Large intestine (tissue), 3 donors: ENCODE measurements around the gene LRWD1. TPM values are rescaled to one million over a fixed set of nuclear protein-coding genes. Genes with fewer than 3 reads are reported as not detected.

Experiments used
- DNase-seq, 2 donors: peaks; one replicate each; pipeline versions ENCODE4 v3.0.0 to v3.0.0-alpha.2; 2013
- H3K27ac ChIP-seq: one replicate; pipeline ENCODE4 v1.5.1; 2013; ENCODE audit warnings: low read length
- H3K27me3 ChIP-seq: 2 replicates; pipeline ENCODE4 v1.6.1; 2013; ENCODE audit warnings: low read length; ENCODE audit not compliant: control insufficient read depth, insufficient read depth
- H3K36me3 ChIP-seq: 2 replicates; pipeline ENCODE4 v1.6.1; 2013; ENCODE audit warnings: low read length; ENCODE audit not compliant: control insufficient read depth, insufficient read depth
- H3K4me1 ChIP-seq: one replicate; pipeline ENCODE4 v1.6.1; 2013; ENCODE audit warnings: low read length; ENCODE audit not compliant: control insufficient read depth, insufficient read depth
- H3K4me3 ChIP-seq: one replicate; pipeline ENCODE4 v1.5.1; 2013; ENCODE audit warnings: low read length
- H3K9me3 ChIP-seq: one replicate; pipeline ENCODE4 v1.6.1; 2013; ENCODE audit warnings: mild to moderate bottlenecking, low read depth, low read length, moderate library complexity; ENCODE audit not compliant: control insufficient read depth
- WGBS: methylation state at CpG from one replicate; pipeline ENCODE4 v1.1.5; 2013; ENCODE audit warnings: low lambda C conversion rate; ENCODE audit not compliant: insufficient coverage; 5-methylcytosine and 5-hydroxymethylcytosine counted together
- polyA plus RNA-seq: library from polyadenylated mRNA; unstranded; fragments of 120-200 nt; gene quantifications from one replicate; pipeline ENCODE4 v1.2.1, GENCODE V29; 2013

LRWD1 gene
- polyA plus RNA-seq, 1 donor, result 11.2 TPM

DNA sequence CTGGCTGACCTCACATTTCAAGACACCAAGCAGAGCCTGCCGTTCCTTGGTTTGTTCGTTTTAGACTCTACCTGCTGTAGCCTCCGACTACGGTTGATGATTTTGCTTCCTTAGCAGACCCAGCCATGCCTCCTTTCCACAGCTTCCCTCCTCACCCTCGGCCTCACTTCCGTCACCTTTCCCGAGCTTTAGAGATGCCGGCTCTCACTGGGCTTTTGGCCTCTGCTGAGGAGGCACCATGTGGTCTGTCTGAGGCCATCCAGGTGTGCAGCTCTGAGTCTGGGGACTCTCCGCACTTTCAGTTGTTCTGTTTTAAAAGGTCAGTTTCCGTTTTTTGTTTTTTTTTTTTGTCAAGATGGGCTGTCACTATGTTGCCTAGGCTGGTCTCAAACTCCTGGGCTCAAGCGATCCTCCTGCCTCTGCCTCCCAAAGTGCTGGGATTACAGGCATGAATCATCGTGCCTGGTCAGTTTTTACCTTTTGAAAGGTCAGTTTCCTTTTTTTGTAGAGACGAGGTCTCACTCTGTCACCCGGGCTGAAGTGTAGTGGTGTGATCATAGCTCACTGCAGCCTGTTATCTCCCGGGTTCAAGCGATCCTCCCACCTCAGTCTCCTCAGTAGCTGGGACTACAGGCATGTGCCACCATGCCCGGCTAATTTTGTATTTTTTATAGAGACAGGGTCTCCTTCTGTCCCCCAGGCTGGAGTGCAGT is 19.7 kb upstream of the LRWD1 start:
- no peak for DNase-seq
- H3K4me3 ChIP-seq, result no peak overlapping the region
- H3K27ac ChIP-seq, result no peak overlapping the region
- H3K9me3 ChIP-seq, result no peaks in the 10 kb centered on the region
- H3K27me3 ChIP-seq, result no peaks in the 10 kb centered on the region
- no peaks in the 10 kb centered on the region for H3K4me1 ChIP-seq
- peaks cover 11% of the 10 kb centered on the region for H3K36me3 ChIP-seq
- 98% methylated on average over 7 of the region's 17 CpGs for WGBS

DNA sequence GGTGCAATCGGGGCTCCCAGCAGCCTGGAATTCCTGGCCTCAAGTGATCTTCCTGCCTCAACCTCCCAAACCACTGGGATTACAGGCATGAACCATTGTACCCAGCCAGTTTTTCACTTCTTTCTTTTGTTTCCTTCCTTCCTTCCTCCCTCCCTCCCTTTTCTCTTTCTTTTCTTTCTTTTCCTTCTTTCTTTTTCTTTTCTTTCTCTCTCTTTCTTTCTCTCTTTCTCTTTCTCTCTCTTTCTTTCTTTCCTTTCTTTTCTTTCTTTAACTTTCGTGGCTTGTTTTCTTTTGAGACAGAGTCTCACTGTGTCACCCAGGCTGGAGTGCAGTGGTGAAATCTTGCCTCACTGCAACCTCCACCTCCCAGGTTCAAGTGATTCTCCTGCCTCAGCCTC is 19.1 kb upstream of the LRWD1 start:
- H3K27ac ChIP-seq, result no peak overlapping the region
- WGBS, result 80% methylated on average over 1 of the region's 2 CpGs
- no peak overlapping the region for H3K4me3 ChIP-seq
- peaks cover 8% of the 10 kb centered on the region for H3K36me3 ChIP-seq
- H3K27me3 ChIP-seq, result no peaks in the 10 kb centered on the region
- no peak for DNase-seq
- H3K4me1 ChIP-seq, result no peaks in the 10 kb centered on the region
- no peaks in the 10 kb centered on the region for H3K9me3 ChIP-seq

DNA sequence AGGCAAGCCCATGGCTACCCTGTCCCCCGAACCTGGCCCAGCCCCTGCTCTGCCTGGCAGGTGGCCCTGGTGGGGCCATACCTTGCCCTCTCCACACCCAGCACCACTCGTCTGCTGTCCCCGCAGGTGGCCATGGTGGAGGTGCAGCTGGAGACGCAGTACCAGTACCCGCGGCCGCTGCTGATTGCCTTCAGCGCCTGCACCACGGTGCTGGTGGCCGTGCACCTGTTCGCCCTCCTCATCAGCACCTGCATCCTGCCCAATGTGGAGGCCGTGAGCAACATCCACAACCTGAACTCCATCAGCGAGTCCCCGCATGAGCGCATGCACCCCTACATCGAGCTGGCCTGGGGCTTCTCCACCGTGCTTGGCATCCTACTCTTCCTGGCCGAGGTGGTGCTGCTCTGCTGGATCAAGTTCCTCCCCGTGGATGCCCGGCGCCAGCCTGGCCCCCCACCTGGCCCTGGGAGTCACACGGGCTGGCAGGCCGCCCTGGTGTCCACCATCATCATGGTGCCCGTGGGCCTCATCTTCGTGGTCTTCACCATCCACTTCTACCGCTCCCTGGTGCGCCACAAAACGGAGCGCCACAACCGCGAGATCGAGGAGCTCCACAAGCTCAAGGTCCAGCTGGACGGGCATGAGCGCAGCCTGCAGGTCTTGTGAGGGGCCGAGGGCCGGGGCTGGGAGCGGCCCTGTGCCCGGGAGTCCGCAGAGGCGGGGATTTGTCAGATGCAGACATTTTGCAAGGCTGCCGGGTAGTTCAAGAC is 18.2 kb upstream of the LRWD1 start:
- no peak for DNase-seq
- Histone ChIP-seq H3K4me3 (no peak overlapping the region), H3K4me1 (no peaks in the 10 kb centered on the region), H3K27ac (no peak overlapping the region), H3K27me3 (no peaks in the 10 kb centered on the region), H3K9me3 (no peaks in the 10 kb centered on the region), H3K36me3 (peaks cover 8% of the 10 kb centered on the region)
- no CpG with 5 or more reads among the region's 41 CpGs for WGBS

DNA sequence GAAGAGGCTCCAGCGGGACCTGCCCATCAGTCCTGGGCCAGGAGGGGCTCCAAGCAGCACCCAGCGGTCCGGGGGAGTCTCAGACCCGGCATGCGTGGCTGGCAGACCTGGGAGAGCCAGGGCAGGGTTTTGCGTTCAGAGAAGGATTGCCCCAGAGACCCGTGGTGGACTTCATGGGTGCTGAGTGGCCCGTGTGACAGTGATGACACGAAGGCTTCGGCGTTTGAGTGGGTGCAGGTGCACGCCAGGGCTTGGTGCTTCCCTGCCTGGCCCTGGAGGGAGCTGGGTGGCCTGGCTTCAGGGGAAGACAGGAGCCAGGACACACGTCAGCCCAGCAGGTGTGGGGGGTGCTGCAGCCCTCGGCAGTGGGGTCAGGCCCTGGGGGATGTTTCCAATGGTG is 17.5 kb upstream of the LRWD1 start:
- Histone ChIP-seq H3K4me3 (no peak overlapping the region), H3K36me3 (peaks cover 8% of the 10 kb centered on the region), H3K9me3 (no peaks in the 10 kb centered on the region), H3K4me1 (no peaks in the 10 kb centered on the region), H3K27me3 (no peaks in the 10 kb centered on the region), H3K27ac (no peak overlapping the region)
- no CpG with 5 or more reads among the region's 14 CpGs for WGBS
- DNase-seq, result no peak

DNA sequence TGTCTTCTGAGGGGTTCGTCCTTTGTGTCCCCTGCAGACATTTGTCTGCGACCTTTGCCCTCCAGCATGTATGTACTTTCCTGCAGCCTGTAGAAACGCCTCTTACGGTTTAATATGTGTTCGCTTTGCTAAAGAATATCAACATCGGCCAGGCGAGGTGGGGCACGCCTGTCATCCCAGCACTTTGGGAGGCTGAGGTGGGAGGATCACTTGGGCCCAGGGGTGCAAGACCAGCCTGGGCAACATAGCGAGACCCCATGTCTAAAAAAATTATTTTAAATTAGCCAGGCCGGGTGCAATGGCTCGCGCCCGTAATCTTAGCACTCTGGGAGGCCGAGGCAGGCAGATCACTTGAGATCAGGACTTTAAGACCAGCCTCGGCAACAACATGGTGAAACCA is 15.6 kb upstream of the LRWD1 start:
- no CpG with 5 or more reads among the region's 15 CpGs for WGBS
- DNase-seq, result no peak
- no peak overlapping the region for H3K4me3 ChIP-seq
- H3K27ac ChIP-seq, result no peak overlapping the region
- H3K9me3 ChIP-seq, result no peaks in the 10 kb centered on the region
- H3K27me3 ChIP-seq, result no peaks in the 10 kb centered on the region
- H3K4me1 ChIP-seq, result no peaks in the 10 kb centered on the region
- H3K36me3 ChIP-seq, result peaks cover 8% of the 10 kb centered on the region

DNA sequence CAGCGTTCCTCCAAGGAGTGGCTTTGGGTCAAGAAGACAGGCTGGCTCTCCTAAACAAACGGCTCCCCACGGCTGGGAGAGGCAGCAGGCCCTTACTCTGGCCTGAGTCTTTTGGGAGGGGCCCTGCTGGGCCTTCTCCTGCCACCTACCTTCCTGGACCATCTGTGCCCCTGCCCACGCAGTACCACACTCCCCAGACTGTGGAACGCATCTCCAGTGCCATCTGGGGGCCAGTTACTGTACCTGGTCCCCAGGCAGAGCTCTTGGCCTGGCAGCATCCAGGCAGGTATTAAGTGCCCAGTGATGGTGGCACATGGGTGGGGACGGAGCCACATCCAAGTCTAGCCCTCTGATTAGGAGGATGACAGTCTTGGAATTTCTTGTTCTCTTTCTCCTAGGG is 14.5 kb upstream of the LRWD1 start:
- no CpG with 5 or more reads among the region's 6 CpGs for WGBS
- no peaks in the 10 kb centered on the region for H3K9me3 ChIP-seq

DNA sequence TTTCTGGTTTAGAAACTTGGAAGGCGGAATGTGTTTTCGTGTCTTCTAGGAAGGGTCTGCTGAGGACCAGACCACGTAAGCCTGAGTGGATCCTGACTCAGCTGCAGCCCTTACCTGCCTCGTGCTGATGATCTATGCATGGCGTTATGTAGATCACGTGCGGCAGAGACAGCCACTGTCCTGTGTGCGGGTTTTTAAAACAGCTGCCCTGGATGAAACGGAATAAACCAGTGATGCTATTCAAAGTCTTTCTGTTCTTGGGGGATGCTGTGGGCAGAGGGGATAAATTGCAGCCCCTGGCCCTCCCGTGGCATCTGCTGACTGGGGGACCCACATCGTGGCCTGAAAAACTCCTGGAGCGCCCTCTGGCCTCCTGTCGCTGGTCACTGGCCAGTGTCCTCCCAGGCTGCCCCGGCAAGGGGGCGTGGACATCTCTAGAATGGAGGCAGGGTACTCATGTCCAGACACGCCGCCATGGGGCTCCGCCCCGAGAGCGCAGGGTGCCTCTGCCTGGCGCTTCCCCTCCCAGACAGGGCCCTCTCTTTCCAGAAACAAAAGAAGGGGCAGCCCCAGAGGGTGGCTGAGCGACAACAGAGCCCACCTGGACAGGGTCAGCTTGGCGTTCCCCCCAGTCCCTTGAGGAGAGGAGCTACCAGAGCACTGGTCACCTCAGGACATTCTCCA is 13.3 kb upstream of the LRWD1 start:
- Histone ChIP-seq H3K4me3 (no peak overlapping the region), H3K27me3 (no peaks in the 10 kb centered on the region), H3K4me1 (no peaks in the 10 kb centered on the region), H3K9me3 (no peaks in the 10 kb centered on the region), H3K36me3 (peaks cover 10% of the 10 kb centered on the region), H3K27ac (no peak overlapping the region)
- WGBS, result no CpG with 5 or more reads among the region's 23 CpGs
- DNase-seq, result no peak

More for the DNA sequence above, 14.5 kb upstream of the LRWD1 start:
- Histone ChIP-seq H3K36me3 (peaks cover 8% of the 10 kb centered on the region), H3K27me3 (no peaks in the 10 kb centered on the region), H3K4me1 (no peaks in the 10 kb centered on the region), H3K27ac (no peak overlapping the region), H3K4me3 (no peak overlapping the region)
- no peak for DNase-seq

DNA sequence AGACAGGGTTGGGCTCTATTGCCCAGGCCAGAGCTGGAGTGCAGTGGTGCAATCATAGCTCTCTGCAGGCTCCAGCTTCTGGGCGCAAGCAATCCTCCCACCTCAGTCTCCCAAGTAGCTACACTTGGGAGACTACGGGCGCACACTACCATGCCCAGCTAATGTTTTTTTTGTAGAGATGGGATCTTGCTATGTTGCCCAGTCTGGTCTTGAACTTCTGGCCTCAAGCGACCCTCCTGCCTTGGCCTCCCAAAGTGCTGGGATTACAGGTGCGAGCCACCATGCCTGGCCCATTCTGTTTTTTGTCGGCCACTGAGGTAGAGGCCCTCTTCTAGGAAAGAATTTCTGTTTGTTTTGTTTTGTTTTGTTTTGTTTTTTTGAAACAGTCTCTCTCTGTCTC is 12.3 kb upstream of the LRWD1 start:
- no peaks in the 10 kb centered on the region for H3K9me3 ChIP-seq
- no peaks in the 10 kb centered on the region for H3K4me1 ChIP-seq
- DNase-seq, result no peak
- no peaks in the 10 kb centered on the region for H3K27me3 ChIP-seq
- no peak overlapping the region for H3K4me3 ChIP-seq
- no CpG with 5 or more reads among the region's 6 CpGs for WGBS
- H3K36me3 ChIP-seq, result peaks cover 14% of the 10 kb centered on the region
- no peak overlapping the region for H3K27ac ChIP-seq

DNA sequence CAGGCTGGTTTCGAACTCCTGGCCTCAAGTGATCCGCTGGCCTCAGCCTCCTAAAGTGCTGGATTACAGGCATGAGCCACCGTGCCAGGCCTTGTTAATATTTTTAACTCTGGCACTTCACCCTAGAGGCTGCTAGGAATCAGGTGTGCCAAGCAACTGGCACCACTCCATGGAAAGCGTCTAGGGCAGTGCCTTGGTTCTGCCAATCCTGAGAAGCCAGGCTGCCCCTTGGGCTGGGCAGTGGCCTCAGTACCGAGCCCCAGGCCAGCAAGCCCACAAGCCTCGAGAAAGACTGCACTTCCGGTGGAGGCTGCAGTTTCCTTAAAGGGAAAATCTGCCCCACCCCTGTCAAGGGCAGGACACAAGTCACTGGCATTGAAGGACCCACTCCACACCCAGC is 11.5 kb upstream of the LRWD1 start:
- WGBS, result no CpG with 5 or more reads among the region's 7 CpGs
- H3K4me3 ChIP-seq, result no peak overlapping the region
- no peaks in the 10 kb centered on the region for H3K27me3 ChIP-seq
- no peaks in the 10 kb centered on the region for H3K9me3 ChIP-seq
- no peak overlapping the region for H3K27ac ChIP-seq
- DNase-seq, result no peak
- no peaks in the 10 kb centered on the region for H3K4me1 ChIP-seq
- peaks cover 23% of the 10 kb centered on the region for H3K36me3 ChIP-seq

DNA sequence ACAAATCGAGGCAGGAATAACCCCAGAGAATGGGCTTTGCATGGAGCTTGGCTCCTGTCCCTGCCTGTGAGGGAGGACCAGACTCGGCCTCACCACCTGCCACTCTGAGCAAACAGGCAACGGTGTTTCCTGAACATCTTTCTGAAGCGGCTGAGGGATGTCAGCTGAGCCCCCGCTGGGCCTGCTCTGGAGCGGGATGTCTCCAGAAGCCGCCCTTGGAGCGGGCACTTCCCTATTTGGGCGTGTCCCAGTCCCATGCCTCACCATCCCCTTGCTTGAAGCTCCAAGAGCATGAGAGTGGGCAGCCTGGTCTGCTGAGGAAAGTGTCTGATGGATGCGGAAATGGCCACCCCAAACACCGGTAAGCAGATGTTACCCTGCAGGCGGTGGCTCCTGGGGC is 10.3 kb upstream of the LRWD1 start:
- DNase-seq, result no peak
- H3K4me3 ChIP-seq, result no peak overlapping the region
- peaks cover 33% of the 10 kb centered on the region for H3K36me3 ChIP-seq
- H3K27ac ChIP-seq, result no peak overlapping the region
- H3K9me3 ChIP-seq, result no peaks in the 10 kb centered on the region
- H3K4me1 ChIP-seq, result no peaks in the 10 kb centered on the region
- no CpG with 5 or more reads among the region's 12 CpGs for WGBS
- H3K27me3 ChIP-seq, result no peaks in the 10 kb centered on the region
